Measurements from ENCODE around the gene OR5T2. TPM values are rescaled to one million over a fixed set of nuclear protein-coding genes. Genes with fewer than 3 reads are reported as not detected.

Gene OR5T2
- polyA plus RNA-seq, 1 experiment, result not detected

- Histone ChIP-seq H3K27me3 (ENCODE audit: control insufficient read depth, insufficient read depth, low read length) (no peaks in the 10 kb centered on the region), H3K27ac (ENCODE audit: low read depth, low read length) (no peak overlapping the region), H3K4me3 (ENCODE audit: low read depth, low read length) (no peak overlapping the region), H3K9me3 (ENCODE audit: control insufficient read depth, insufficient read depth, low read length) (peaks cover 6% of the 10 kb centered on the region; the same call in 1 of the 2 replicates)
- TF ChIP-seq CTCF (IDR thresholded peaks at IDR 0.05; ENCODE audit: low read depth, low read length), result no peak
- no peak for DNase-seq (ENCODE audit: low read depth, low spot score)
- CTCF ChIA-PET, result no interaction called here
- POLR2A ChIA-PET, result no interaction called here
Observed at GRCh38 chr11:56183459-56183858, 50.6 kb downstream of the OR5T2 start.

Other genes starting within 250 kb of the OR5T2 start
- gene OR5F1, start 239.6 kb downstream of the OR5T2 start, polyA plus RNA-seq (2011; rRNA removed), result not detected in 2 replicates
- not detected in 2 replicates for gene OR5AS1, start 206.6 kb downstream of the OR5T2 start, polyA plus RNA-seq (2011; rRNA removed)
- not detected in 2 replicates for gene OR8I2, start 140.9 kb downstream of the OR5T2 start, polyA plus RNA-seq (2011; rRNA removed)
- gene OR8H2, start 130.6 kb downstream of the OR5T2 start, polyA plus RNA-seq (2011; rRNA removed), result not detected in 2 replicates
- gene OR8H3, start 111.9 kb downstream of the OR5T2 start, polyA plus RNA-seq (2011; rRNA removed), result not detected in 2 replicates
- gene OR8J3, start 94.1 kb downstream of the OR5T2 start, polyA plus RNA-seq (2011; rRNA removed), result not detected in 2 replicates
- gene OR8K5, start 73.9 kb downstream of the OR5T2 start, polyA plus RNA-seq (2011; rRNA removed), result not detected in 2 replicates
- not detected in 2 replicates for gene OR5J2, start 57.6 kb downstream of the OR5T2 start, polyA plus RNA-seq (2011; rRNA removed)
- not detected in 2 replicates for gene OR5T3, start 18.0 kb upstream of the OR5T2 start, polyA plus RNA-seq (2011; rRNA removed)
- not detected in 2 replicates for gene OR5T1, start 39.9 kb upstream of the OR5T2 start, polyA plus RNA-seq (2011; rRNA removed)
- not detected in 2 replicates for gene OR8H1, start 58.0 kb upstream of the OR5T2 start, polyA plus RNA-seq (2011; rRNA removed)
- gene OR8K3, start 80.9 kb upstream of the OR5T2 start, polyA plus RNA-seq (2011; rRNA removed), result not detected in 2 replicates
- gene OR8K1, start 111.8 kb upstream of the OR5T2 start, polyA plus RNA-seq (2011; rRNA removed), result not detected in 2 replicates
- not detected in 2 replicates for gene OR8J1, start 120.0 kb upstream of the OR5T2 start, polyA plus RNA-seq (2011; rRNA removed)
- gene OR8U1, start 141.4 kb upstream of the OR5T2 start, polyA plus RNA-seq (2011; rRNA removed), result not detected in 2 replicates
- gene OR5AL1, start 178.4 kb upstream of the OR5T2 start, polyA plus RNA-seq (2011; rRNA removed), result not detected in 2 replicates
- gene OR5M3, start 239.1 kb upstream of the OR5T2 start, polyA plus RNA-seq (2011; rRNA removed), result not detected in 2 replicates

Data from AG04450 (cell line).